Glomerular endothelial cell (primary cell): Measurements from ENCODE around the gene ASB8. TPM values are rescaled to one million over a fixed set of nuclear protein-coding genes. Genes with fewer than 3 reads are reported as not detected.

ENCODE experiments used
- DNase-seq: peaks from one replicate; pipeline ENCODE4 v3.0.0-alpha.2; 2011; ENCODE audit warnings: low read depth, low spot score; ENCODE audit errors: extremely low read depth
- total RNA-seq: library from RNA; depleted of rRNA; stranded (reverse); fragments of >200 nt; gene quantifications from 2 replicates; pipeline ENCODE4 v1.2.3, GENCODE V29; 2015

Gene ASB8, protein sequence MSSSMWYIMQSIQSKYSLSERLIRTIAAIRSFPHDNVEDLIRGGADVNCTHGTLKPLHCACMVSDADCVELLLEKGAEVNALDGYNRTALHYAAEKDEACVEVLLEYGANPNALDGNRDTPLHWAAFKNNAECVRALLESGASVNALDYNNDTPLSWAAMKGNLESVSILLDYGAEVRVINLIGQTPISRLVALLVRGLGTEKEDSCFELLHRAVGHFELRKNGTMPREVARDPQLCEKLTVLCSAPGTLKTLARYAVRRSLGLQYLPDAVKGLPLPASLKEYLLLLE
- total RNA-seq, result 18.0 and 22.6 TPM in 2 replicates

DNA sequence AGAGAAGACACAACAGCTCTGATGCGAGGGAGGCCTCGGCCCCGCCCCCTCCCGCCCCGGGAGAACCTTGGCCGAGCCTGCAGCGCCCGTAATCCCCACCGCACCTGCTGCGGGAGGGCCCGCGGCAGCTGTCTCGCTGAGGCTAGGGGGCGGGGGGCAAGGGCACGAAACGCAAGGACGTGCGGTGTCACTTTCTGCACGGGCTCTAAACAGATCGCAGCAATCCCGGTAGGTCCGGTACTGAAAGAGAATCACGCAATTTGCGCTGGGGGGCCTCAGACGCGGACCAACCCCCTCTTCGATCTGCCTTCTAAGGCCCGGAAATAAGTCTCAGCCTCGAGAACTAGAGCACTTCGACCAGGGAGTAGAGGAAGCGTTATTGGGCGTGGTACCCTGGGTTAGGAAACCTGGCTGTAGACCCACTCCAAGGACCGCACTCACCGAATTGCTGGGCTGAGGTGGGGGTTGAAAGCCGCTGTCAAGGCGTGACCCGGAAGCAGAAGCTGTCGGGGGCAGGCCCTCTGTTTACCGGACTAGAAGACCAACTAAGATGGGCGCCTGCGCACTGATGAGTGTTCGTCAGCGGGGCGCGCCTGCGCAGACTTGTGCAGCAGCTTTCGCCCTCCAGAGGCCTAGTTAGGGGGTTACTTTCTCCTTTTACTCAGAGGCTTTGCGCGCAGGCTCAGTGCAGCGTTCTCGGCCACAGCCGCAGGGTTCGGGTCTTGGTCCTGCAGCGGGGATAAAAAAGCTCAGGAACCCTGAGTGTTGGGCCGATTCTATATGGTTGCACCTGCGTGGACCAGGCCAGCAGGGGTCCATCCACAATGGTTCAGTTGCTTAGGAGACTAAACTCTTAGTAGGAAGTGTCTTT is at the start of gene ASB8:
Gene ASB8, minus strand, starts transcription at position 498 of the 871 bp plus-strand sequence. CDS start 4,019 bp downstream, outside the sequence.
- DNase-seq, result peak; percentile 90

DNA sequence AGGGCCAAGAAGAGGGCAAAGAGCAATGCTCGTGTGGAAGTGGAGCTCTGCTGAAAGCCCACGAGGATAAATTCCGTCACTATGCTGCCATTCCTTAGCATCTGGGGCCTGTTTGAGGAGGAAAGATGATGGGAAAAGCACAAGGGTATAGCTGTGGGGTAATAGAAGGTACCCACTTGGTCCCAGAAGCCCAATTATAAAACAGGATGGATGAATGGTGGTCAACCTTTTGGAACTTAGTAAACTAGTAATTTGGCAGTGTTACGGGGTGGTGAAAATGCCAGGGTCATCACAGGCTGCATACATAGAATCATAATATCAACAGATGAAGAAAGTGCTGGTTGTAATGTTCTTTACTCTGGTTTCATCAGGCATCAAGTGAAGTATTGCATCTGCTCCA is 45.9 kb upstream of the ASB8 start, which contains the start of gene OR10AD1:
Gene OR10AD1, minus strand, starts transcription at position 101 of the 400 bp plus-strand sequence. Its CDS starts 0 bp downstream, at position 101.
- no peak for DNase-seq

DNA sequence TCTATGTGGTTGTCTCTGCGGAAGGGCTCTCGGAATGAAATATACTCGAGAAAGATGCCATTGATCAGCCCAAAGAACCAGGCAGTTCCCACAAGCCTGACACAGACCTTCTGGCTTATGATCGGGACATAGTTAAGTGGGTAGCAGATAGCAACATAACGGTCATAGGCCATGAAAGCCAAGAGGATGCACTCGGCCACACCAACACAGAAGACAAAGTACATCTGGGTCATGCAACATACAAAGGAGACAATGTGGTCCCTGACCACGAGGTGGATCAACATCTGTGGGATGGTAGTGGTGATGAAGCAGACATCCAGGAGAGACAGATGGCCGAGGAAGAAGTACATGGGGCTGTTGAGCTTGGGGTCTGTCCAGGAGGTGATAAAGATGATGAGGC is 45.5 kb upstream of the ASB8 start:
- no peak for DNase-seq

DNA sequence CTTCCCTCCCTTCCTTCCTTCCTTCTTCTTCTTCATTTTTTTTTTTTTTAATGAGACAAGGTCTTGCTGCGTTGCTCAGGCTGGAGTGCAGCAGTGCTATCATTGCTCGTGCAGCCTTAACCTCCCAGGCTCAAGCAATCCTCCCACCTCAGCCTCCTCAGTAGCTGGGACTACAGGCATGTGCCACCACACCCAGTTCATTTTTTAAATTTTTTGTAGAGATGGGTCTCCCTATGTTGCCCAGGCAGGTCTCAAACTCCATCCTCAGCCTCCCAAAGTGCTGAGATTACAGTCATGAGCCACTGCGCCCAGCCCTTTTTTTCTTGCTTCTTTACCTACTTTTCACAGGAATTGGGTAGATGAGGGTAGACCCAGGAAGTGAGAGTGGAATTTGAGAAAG is 44.2 kb upstream of the ASB8 start:
- no peak for DNase-seq

DNA sequence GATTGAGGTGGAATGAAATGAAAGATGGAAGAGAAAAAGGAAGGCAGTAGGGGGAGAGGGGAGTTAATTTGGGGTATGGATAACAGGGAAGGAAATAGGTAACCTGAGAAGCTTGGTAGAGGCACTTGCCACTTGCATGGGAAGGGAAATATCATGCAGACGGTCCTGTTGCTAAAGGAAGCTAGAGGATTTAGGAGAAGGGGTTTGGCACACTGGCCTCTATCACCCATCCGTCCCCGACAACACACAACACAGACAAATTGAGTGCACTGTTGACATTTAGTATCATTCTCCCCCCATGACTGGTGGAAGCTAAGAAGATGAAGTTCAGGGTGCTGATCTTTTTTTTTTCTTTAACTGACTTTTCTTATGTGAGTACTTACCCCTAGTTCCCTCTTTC is 43.8 kb upstream of the ASB8 start:
- no peak for DNase-seq

DNA sequence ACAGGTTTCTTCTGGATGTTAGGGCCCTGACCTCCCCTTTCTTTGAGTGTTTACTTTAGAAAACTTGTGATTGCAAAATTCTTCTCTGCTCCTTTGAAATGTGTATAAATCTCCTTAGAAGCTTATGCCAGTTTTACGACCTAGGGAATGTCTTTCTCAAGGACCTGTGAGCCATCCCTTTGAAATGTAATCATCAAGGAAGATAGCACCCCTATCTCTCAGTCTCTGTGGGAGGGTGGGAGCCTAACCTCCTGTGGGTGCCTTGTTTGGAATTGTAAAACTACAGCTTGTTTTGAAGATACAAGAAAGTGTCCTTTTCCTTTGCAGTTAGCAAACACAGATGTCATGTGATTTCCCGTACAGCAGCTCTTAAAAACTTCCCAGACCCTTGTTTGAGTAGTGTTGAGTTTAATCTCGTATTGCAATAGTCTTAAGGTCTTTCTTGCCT is 42.5 kb upstream of the ASB8 start:
- no peak for DNase-seq

DNA sequence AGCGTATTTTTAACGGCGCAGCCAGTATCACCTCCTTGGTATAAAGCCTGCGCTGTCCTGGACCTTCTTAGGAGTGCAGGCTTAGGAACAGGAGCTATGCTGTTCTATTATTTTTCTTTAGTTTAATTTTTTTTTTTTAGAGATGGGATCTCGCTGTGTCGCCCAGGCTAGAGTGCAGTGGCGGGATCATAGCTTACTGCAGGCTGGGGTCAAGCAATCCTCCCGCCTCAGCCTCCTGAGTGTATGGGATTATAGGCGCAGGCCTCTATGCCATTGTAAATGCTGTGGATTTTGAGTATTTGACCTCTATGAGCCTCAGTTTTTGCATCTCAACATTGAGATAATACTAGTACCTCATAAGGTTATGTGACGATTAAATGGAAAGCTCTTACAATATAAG is 41.7 kb upstream of the ASB8 start:
- no peak for DNase-seq

DNA sequence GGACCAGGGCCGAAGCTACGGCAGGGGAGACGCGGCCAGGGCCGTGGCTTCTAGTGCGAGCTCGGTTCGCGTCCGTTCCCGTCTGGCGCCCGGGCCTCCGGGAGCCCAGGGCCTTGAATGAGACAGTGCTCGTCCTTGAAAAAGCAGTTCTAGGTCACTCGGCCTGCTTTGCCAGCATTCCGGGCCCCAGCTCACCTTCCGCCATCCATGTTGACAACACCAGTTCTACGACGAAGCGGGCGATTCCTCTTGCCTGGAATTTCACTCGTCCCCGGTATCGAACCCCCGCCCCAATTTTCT is 41.3 kb upstream of the ASB8 start:
- DNase-seq, result no peak

DNA sequence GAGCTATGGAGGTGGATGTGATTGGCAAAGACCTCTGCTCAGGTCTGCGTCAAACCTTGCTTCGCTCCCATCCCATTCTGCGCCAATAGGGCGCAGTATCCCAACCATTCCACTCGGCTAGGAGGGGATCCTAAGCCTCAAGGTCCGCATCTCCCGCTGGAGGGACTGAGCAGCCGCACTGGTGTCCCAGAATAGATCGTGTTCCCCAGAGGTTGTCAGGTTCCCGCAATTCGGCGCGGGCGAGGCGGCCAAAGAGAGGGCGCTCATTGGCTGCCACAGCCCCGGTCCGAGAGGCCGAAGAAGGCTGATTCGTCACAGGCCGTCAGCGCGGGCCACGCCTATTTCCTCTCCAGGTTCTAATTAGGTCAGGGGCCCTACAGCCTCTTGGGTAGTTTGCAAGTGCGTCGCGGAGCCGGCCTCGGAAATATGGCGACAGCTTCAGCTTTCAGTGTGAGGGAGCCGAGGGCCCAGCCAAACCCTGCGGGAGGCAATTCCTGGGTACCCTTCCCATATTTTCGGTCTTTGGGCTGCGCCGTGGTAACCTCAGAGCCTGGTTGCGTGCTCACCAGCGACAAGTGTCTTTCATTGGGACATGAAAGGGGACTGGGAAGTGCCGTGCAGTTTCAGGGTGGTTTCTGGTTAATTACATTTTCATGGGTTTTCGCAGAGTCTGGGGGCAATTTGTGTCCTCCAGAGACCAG is 40.8 kb upstream of the ASB8 start:
- peak; percentile 80 for DNase-seq

DNA sequence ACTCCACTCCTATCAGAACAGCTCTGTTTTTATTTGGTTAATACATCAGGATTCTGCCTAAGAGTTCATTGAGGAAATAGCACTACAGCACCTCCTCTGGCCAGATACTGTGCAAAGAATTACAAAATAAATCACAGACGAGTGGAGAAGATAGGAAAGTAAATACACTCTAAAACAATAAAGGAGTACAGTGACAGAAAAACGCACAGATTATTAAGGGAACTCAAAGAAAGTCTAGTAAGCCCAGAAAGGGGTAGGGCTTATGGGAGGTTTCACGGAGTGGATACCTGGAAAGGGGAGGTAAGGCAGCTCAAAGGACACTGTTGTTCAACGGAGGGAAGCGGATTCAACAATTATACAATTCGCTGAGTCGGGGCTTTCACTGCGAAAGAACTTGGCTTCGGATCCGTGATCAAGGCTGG is 40.2 kb upstream of the ASB8 start:
- DNase-seq, result no peak

DNA sequence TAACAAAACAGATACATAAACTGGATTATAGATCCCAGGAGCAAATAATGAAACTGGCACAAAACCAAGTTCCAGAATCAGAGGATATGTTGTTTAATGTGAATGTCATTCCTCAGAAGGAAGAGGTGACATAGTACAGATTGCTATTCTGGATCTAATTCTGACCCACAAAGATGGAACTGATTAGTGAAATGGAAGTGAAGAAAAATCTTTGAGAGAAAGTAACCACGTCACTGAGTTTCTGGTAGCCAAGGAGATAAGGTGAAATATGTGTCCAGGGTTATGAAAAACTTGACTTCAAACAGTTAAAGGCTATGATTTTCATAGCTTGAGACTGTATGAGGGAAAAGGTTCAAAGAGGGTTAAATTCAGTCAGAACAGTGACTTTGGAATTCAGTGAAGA is 37.5 kb upstream of the ASB8 start:
- no peak for DNase-seq

DNA sequence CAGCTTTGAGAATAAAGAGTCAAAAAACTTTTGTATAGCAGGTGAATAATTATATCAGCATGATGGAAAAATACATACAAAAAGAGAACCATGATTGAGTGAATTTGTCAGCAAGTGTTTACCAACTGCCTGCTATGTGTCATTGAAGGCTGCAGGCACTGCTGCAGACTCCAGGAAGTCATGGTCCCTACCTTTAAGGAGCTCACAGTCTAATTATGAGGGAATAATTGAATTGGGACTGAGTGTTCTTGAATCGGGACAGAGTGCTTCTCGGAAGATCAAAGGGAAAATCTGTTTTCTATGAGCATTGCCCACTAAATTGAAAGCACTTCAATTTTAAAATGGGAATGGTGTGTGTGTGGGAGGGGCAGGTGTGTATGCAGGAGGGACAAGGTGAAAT is 36.3 kb upstream of the ASB8 start:
- no peak for DNase-seq

DNA sequence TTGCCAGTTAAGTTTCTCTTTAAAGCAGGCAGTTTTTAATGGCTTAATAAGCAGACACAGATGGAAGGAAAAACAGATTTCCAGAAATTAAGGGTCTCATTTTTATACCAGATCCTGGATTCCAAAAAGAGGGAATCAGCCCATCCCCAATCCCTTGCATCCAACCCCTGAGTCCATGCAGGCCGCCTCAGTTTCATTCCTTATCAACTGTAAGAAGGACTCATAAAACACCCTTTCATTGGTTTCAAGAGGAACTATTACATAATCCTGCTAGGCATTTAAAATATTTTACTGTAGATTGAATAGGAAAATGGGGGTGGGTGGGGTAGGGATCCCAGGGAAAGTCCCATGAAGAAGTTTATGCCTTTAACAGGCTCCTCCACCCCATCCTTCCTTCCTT is 35.5 kb upstream of the ASB8 start:
- no peak for DNase-seq

DNA sequence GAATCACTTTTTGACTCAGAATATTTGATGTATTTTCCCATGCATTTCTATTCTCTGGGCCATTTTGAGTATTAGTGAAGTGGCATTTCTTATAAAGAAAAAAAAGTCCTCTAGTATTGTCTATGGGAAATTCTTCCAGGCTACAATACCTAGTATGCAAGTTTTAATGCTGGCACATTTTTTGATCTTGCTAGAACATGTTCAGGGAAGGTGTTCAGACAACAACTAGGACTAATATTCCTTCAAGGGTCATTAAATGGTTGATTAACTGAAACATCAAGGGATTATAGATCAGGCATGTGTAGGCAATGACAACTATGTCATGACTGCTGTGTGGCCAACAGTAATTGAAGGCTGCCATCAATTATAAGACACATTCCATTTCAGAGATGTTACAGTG is 33.8 kb upstream of the ASB8 start:
- DNase-seq, result no peak

DNA sequence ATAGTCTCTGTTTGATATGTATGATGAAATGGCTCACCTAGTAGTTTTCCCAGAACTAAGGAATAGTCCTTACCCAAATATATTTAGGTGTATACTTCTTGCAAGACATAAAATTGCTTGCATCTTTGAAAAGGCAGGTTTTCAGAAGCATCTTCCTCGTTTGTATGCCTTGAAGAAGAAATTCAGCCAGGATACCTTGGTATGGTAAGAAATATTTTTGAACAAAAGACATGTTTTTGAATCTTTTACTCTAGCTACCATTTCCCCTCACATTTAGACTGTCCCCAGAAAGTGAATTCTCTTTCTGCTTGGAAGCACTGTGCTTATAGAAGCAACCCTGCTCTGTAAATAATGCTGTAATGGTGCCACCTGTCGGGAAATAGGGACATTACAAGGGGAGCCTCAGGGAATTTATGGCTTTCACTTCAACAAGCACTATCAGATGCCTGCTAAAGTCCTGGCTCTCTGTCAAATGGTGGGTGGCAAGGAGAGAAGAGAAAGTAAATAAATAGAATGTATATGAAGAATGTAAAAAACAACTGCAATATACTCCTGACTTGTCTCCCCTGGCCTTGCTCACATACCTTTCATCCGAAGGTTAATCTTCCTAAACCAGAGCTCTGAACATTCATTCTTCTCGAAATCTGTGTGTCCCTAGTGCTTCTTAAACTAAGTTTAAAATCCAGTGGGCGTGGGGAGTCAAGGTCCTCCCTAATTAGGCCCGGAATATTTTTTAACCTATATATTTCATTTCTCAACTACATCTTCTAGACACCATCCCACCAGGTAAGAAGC is 32.2 kb upstream of the ASB8 start:
- DNase-seq, result peak; percentile 42

DNA sequence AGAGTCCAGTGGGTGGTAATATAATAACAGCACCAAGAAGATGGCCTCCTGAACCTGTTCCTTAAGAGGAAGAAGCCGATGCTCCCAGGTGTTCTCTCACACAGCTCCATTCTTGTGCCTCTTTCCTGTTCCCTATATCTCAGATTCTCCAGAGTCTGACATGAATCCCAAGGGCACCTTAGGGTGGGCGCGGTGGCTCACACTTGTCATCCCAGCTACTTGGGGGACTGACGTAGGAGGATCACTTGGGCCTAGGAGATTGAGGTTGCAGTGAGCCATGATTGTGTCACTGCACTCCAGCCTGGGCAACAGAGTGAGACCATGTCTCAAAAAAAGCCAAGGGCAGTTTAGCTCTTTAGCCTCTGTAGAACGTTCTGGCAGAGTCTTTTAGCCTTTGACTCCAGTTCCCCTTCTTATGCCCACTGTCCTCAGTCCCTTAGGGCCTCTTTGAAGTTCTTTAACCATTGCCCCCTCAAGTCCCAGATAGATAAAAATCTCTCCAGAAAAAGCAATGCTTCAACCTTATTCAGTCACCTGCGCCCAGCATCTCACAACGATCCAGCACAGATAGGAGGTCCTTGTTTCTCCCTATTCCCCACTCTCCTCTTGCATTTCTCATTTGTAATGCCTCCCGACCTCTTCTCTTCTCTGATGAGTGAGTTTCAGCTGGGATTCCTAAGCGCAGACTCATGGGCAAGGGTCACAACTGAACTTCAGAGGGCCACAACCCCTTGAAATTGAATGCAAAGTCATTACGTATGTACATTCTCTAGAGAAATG is 30.8 kb upstream of the ASB8 start:
- no peak for DNase-seq

DNA sequence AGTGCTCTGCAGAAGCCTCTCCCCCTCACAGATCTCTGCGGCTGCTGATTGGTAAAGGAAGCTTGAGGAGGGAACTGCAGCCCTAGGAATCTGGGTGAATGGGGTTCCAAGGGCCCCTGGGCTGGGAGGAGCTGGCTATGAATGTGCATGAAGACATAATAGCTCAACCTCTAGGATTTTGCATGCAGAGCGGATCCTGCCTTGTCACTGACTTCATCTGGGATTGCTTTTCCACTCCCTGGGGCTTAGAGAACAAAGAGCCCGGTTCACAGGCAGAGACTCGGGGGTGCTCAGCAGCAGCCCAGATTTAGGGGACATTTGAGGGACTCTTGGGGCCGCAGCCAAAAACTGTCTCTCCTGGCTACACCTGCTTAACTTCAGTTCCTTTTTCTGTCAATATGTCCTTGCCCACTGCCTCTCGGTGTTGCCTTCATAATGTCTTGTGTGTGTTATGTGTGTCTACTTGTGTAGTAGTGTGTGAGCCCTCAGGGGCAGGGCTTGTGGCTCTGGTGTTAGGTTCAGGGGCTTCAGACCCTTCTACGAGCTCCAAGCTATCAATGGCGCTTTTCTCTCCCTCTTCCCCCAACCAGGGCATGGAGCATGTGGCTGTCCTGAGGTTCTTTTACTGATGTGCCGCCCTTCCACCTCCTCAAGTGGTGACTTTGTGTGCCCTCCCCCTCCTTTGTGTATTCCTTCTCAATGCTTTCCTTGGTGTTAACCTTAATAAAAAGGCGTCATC is 28.0 kb upstream of the ASB8 start:
- DNase-seq, result no peak

DNA sequence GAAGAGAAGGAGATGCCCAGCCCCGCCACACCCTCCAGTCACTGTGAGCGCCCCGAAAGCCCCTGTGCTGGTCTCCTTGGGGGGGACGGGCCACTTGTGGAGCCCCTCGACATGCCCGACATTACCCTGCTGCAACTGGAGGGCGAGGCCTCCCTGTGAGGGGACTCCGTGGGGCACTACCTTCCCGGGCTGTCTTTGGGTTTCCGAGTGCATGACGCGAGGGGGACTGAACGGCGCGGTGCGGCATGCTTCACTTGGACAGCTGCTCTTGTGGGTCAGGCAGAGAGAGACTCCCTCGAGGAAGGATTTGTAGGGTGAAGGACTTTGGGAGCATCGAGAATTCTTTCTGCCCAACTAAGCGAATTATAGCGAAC is 27.2 kb upstream of the ASB8 start:
- DNase-seq, result no peak

DNA sequence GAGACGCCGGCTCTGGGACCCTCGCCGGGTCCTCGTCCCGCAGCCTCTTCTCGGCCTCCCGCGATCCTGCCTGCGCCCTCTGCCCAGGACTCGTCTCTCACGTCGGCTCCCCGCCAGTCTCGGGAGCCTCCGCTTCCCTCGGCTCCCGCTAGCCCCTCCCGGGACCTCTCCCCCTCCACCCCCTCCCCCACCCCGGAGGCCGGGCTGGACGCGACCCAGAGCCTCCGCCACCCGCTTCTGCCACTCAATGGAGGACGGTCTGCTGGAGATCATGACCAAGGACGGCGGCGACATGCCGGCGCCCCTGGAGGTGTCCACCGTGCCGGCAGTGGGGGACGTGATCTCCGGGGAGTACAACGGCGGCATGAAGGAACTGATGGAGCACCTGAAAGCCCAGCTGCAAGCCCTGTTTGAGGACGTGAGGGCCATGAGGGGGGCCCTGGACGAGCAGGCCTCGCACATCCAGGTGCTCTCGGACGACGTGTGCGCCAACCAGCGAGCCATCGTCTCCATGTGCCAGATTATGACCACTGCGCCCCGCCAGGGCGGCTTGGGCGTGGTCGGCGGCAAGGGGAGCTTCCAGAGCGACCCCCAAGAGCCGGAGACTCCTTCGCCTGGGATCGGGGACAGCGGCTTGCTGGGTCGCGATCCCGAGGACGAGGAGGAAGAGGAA is 26.7 kb upstream of the ASB8 start:
- no peak for DNase-seq
